GM18511 (cell line): ENCODE results near the gene SYNJ2.

Experiments used
- ATAC-seq: cut with Tn5 transposase; IDR thresholded peaks from one replicate; pipeline ENCODE4 v1.9.1; 2021; ENCODE audit warnings: mild to moderate bottlenecking, moderate library complexity; ENCODE audit not compliant: unreplicated experiment

SYNJ2 gene

DNA sequence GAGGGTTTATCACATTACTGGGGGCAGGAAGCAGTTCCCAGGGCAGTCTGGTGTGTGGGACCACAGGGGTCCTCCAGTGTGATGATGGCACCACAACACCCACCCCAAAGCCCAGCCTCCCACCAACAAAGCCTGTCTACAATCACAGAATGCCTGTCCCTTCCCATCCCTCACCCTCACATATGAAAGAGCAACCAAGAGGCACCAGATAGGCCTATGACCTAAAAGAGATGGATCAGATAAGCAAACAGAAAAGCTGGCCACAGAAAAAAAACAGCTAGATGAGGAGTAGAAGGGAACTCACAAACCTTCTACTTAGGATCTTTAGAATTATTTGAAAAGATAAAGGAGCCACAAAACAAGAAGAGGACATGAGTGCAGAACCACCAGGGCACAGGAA is 132.1 kb downstream of the SYNJ2 start:
- ATAC-seq = no peak

DNA sequence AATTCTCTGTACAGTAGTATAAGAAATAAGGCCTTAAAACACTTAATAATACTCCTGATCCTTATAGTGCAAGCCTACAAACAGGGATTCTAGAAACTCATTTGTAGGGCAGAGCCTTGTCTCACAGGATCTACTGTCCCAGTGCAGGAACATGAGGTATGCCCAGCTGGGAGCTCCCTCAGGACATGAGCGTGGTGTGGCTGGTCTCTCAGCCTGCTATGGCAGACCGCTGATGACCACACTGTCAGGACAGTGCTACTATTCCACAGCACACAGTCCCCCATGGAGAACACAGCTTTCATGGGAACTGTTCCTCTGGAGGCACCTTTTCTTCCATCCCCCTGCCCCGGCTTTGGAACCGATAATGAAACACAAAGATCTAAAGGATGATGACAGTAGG is 133.4 kb downstream of the SYNJ2 start:
- no peak for ATAC-seq

DNA sequence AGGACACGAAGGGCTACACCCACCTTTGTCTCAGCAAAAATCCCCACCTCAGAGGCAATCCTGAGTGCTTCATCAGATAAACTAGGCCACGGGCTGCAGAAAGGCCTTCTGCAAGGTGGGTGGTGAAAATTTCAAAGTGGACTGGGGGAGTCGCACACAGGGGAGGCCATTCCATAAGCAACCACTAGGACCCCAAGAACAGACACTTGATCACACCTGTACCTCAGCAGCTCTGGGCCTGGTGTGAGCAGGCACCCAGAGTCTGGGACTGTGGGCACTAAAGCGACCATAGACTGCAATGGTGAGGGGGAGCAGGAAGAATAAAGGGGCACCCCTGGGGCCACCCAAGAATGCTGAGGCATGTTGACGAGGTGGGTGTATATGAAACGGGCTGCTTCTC is 133.8 kb downstream of the SYNJ2 start:
- ATAC-seq = no peak

DNA sequence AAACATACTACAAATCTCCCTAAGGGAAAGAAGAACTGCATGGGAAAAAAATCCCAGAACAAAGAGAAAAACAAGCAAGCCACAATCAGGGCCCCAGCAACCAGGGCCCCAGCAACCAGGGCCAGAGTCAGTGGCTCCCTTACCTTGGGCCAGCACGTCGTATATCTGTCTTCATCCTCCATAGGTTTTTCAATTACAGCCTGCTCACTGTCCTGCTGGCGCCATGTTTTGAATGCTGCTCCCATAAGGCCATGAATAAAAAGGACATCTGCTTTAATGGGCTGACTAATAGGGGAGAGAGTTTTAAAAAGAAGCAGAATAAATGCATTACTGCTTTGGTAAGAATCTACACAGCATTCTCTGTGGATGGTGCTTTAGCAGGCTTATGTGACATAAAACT is 137.2 kb downstream of the SYNJ2 start:
- no peak for ATAC-seq

DNA sequence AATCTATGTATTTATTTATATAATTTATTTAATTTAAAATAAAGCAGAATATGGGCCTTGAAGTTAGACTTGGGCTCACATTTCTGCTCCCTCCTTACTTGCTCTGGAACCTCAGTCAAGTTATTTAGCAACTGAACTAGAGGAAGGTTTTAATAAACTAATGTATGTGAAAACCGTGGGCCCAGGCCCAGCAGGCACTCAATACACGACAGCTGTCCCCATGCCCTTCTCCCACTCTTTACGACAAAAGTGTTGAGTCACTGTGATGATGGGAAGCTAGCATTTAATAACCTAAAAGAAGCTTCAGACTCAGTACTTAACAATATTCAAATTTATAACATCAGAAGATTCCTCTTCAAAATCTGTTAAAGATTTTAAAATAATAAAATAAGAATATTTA is 139.7 kb downstream of the SYNJ2 start:
- ATAC-seq = no peak

DNA sequence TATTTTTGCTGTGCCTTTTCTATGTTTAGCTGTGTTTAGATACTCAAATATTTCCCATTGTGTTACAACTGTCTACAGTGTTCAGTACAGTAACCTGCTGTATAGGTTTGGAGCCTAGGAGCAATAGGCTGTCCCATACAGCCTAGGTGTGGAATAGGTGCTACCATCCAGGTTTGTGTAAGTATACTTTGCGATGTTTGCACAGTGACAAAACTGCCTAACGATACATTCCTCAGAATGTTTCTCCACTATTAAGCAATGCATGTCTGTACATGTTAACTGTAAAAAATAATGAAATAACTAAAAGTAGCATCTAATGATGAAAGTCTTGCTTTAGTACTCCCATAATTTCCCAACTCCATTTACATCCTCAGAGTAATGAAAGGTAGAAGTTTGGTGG is 140.4 kb downstream of the SYNJ2 start:
- no peak for ATAC-seq

DNA sequence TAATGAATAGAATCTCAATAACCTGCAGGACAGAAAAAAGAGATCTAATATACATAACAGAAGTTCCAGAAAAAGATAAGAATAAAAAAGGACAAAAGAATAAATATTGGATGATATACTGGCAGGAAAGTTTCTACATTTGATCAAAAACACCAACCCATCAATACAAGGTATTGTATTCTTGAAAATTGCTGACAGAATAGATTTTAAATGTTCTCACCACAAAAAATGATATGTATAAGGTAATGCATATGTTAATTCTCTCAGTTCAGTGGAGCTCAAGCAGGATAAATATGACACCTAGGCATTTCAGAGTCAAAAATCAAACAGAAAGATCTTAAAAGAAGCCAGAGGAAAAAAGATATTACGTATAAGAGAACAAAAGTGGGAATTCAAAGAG is 142.6 kb downstream of the SYNJ2 start:
- no peak for ATAC-seq

DNA sequence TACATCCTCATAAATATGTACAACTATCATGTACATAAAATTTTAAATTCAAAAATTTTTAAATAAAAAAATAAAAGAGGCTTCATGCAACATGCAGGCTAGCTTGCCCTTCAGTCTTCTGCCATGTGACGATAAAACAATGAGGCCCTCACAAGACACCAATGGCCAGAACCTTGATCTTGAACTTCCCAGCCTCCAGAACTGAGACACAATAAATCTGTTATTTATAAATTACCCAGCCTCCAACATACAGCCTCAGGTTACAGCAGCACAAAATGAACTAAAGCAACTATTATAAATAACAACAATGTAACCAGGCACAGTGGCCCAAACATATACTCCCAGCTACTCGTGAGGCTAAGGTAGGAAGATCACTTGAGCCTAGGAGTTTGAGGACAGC is 143.6 kb downstream of the SYNJ2 start:
- no peak for ATAC-seq

DNA sequence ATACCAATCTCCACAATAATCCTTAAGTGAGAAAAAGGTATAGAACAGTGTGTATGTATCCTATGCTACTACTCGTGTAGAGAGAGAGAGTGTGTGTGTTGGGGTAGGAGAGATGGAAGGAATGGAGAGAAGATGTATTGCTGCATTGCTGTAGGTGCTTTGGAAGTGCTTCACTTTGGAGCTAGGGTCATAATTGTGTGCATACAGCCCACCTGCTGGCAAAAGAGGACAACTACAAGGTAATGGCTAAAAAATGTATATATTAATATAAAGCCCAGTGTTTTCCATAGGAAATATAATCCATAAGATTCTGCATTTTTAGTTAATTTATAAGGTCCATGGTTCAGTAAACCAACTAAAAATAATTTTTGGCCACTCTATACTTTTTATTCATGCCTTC is 150.3 kb downstream of the SYNJ2 start:
- peak; percentile 59 for ATAC-seq

DNA sequence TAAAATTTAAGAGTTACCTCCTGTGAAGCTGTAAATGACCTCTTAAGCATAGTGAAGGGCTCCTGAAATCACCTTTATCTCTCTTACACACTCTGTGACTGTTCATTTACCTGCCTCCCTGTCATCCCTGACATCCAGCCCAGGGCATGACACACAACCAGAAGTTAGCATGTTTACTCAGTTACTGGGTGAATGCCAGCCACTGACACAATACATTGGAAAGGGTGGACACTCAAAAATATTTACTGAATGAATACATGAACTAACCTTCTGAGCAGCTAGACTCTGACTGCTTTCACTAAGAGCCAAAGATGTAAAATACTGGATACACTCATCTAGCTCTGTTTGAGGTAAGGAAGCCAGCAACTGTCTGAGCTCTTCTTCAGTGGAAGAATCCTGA is 161.1 kb downstream of the SYNJ2 start:
- no peak for ATAC-seq

DNA sequence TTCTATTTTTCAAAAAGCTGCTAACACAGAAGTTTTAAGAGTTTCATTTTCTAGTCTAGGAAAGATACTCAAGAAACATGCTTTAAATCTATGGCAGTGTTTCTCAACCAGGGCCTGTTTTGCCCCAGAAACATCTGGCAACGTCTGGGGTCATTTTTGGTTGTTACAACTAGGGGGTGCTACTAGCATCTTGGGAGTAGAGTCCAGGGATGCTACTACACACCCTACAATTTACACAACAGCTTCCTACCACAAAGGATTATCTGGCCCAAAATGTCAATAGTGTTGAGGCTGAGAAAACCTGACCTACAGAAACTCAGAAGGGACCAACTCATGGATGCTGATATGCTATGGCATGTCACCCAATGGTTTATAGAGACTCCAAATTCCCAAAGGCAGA is 162.0 kb downstream of the SYNJ2 start:
- no peak for ATAC-seq
